Activated T-cell treated with anti-CD3 and anti-CD28 coated beads for 24 hours (primary cell): ENCODE results near the gene PDZD7.
"Not testable (repeated sequence)": the region's sequence is repeated elsewhere in the genome, so short reads cannot be mapped to it uniquely, and the experiment has no call there.

ENCODE experiments used
- DNase-seq: peaks from one replicate; pipeline ENCODE4 v3.0.0-alpha.2; 2020; ENCODE audit warnings: low read depth

The PDZD7 gene

GRCh38 chr10:100982916-100983830 is 47.8 kb downstream of the PDZD7 start:
- DNase-seq = no peak

- no peak for DNase-seq
Measured at GRCh38 chr10:100981178-100981772, 49.7 kb downstream of the PDZD7 start.

- DNase-seq = no peak
Measured at GRCh38 chr10:100980711-100981110, 50.2 kb downstream of the PDZD7 start.

- DNase-seq = no peak
Measured at GRCh38 chr10:100980311-100980710, 50.6 kb downstream of the PDZD7 start.

GRCh38 chr10:100979791-100980272 is 51.1 kb downstream of the PDZD7 start:
- no peak for DNase-seq

- no peak for DNase-seq
Measured at GRCh38 chr10:100978901-100979195, 52.1 kb downstream of the PDZD7 start.

GRCh38 chr10:100978121-100978900 is 52.6 kb downstream of the PDZD7 start:
- DNase-seq = no peak

GRCh38 chr10:100977436-100977835 is 53.5 kb downstream of the PDZD7 start:
- no peak for DNase-seq

GRCh38 chr10:100976906-100977305 is 54.0 kb downstream of the PDZD7 start:
- DNase-seq = no peak

GRCh38 chr10:100975397-100975796 is 55.5 kb downstream of the PDZD7 start:
- DNase-seq = not testable (repeated sequence)

GRCh38 chr10:100972904-100973535 is 57.9 kb downstream of the PDZD7 start:
- DNase-seq = no peak

GRCh38 chr10:100972115-100972903 is 58.6 kb downstream of the PDZD7 start:
- no peak for DNase-seq

GRCh38 chr10:100970914-100971811 is 59.8 kb downstream of the PDZD7 start:
- DNase-seq = no peak

GRCh38 chr10:100970076-100970913 is 60.6 kb downstream of the PDZD7 start:
- DNase-seq = no peak

GRCh38 chr10:100969187-100970075 is 61.5 kb downstream of the PDZD7 start, which contains the start of gene SEMA4G:
Gene SEMA4G, plus strand, starts transcription at chr10:100969504. Its CDS starts 3,409 bp downstream, at chr10:100972913.
- DNase-seq = no peak

- no peak for DNase-seq
Measured at GRCh38 chr10:100968863-100969186, 62.1 kb downstream of the PDZD7 start.

- DNase-seq = no peak
Measured at GRCh38 chr10:100968062-100968736, 62.7 kb downstream of the PDZD7 start.

- DNase-seq = no peak
Measured at GRCh38 chr10:100967332-100967731, 63.6 kb downstream of the PDZD7 start.
